Non-pigmented ciliary epithelial cell (primary cell): ENCODE data around the gene NUDT14.

ENCODE experiments used
- DNase-seq: peaks from one replicate; pipeline ENCODE4 v3.0.0-alpha.2; 2010; ENCODE audit warnings: low read depth

NUDT14 gene

GRCh38 chr14:105132921-105133654 is 48.0 kb downstream of the NUDT14 start:
- no peak for DNase-seq

GRCh38 chr14:105131241-105131640 is 49.9 kb downstream of the NUDT14 start:
- no peak for DNase-seq

- no peak for DNase-seq
Measured at GRCh38 chr14:105128059-105128458, 53.1 kb downstream of the NUDT14 start.

- no peak for DNase-seq
Measured at GRCh38 chr14:105126981-105127329, 54.2 kb downstream of the NUDT14 start.

GRCh38 chr14:105126126-105126980 is 54.8 kb downstream of the NUDT14 start:
- no peak for DNase-seq

- DNase-seq, result no peak
Measured at GRCh38 chr14:105124823-105125222, 56.3 kb downstream of the NUDT14 start.

- no peak for DNase-seq
Measured at GRCh38 chr14:105123981-105124765, 56.9 kb downstream of the NUDT14 start.

- no peak for DNase-seq
Measured at GRCh38 chr14:105123064-105123665, 57.9 kb downstream of the NUDT14 start.
